NCI-H345 (cell line): ENCODE measurements around the gene COA3.

Experiments
- DNase-seq: peaks from one replicate; lab custom pipeline; 2025; lab: John Stamatoyannopoulos, UW

COA3 gene

GRCh38 chr17:42798383-42799380, at the start of gene COA3, which contains the start of gene CNTD1:
Gene COA3, minus strand, starts transcription at chr17:42798704. Its CDS starts 23 bp downstream, at chr17:42798681.
Gene CNTD1, plus strand, starts transcription at chr17:42798861. Its CDS starts 207 bp downstream, at chr17:42799068.
- peak; percentile 87 for DNase-seq

GRCh38 chr17:42848093-42848492, 49.6 kb upstream of the COA3 start:
- DNase-seq: no peak

GRCh38 chr17:42846594-42847280, 48.2 kb upstream of the COA3 start:
- DNase-seq: no peak

GRCh38 chr17:42845918-42846593, 47.6 kb upstream of the COA3 start:
- no peak for DNase-seq

- no peak for DNase-seq
Measured at GRCh38 chr17:42845556-42845917, 47.0 kb upstream of the COA3 start.

- DNase-seq: no peak
Measured at GRCh38 chr17:42844761-42845555, 46.5 kb upstream of the COA3 start.

GRCh38 chr17:42844271-42844670, 45.8 kb upstream of the COA3 start, which contains the start of gene AOC2:
Gene AOC2, plus strand, starts transcription at chr17:42844580. Its CDS starts 47 bp downstream, at chr17:42844627.
- DNase-seq: no peak

GRCh38 chr17:42843358-42843934, 44.9 kb upstream of the COA3 start:
- DNase-seq: peak; percentile 46

GRCh38 chr17:42841975-42842685, 43.6 kb upstream of the COA3 start:
- no peak for DNase-seq

- no peak for DNase-seq
Measured at GRCh38 chr17:42835732-42836131, 37.2 kb upstream of the COA3 start.

- no peak for DNase-seq
Measured at GRCh38 chr17:42833767-42834422, 35.4 kb upstream of the COA3 start.

- DNase-seq: peak; percentile 93
Measured at GRCh38 chr17:42832934-42833766, 34.6 kb upstream of the COA3 start, which contains the start of gene PSME3. Gene PSME3, plus strand, starts transcription at chr17:42833397. Its CDS starts 235 bp downstream, at chr17:42833632.

- no peak for DNase-seq
Measured at GRCh38 chr17:42832213-42832933, 33.9 kb upstream of the COA3 start.

- no peak for DNase-seq
Measured at GRCh38 chr17:42830971-42831370, 32.5 kb upstream of the COA3 start.

GRCh38 chr17:42827472-42827871, 29.0 kb upstream of the COA3 start:
- DNase-seq: no peak

- no peak for DNase-seq
Measured at GRCh38 chr17:42821176-42821575, 22.7 kb upstream of the COA3 start.

GRCh38 chr17:42819939-42820535, 21.5 kb upstream of the COA3 start:
- DNase-seq: peak; percentile 51

GRCh38 chr17:42818379-42818778, 19.9 kb upstream of the COA3 start:
- no peak for DNase-seq
